ENCODE data around the gene NME5.

DNA sequence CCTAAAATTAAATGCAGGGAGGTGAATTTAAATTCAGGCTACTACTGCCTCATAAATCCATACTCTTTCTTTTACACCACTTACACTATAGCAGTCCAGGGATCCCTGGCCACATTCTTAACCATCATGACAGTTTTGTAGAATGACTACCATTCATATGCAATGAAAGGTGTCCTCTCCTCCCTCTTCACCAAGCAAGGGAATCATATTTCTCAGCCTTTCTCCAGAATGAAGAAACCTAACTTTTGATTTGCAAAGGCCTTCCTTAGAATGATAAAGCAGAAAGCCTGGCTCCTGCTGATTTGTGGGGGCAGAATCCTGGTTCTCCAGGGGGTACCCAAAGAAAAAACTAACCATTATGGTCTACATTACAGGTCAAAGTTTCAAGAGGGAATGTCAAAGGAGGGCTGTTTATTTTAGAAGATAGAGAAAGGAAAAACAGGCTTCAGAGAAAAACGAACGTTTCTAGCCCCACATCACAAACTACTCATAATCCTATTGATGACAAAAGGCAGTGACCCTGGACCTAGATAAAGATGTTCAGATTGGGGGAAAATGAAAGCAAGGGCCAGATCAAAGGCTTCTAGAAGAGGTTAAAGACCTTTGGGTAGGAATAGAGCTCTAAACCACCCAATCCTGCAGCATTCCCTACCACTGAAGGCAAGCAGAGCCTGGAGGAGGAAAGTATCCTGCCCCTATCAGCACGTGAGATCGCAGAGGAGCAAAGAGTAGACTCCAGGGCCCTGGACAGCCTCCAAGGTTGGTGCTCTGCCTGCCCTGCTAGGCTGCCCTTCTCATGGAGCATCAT is 43.9 kb downstream of the NME5 start:
- TF ChIP-seq, protein P1, sequence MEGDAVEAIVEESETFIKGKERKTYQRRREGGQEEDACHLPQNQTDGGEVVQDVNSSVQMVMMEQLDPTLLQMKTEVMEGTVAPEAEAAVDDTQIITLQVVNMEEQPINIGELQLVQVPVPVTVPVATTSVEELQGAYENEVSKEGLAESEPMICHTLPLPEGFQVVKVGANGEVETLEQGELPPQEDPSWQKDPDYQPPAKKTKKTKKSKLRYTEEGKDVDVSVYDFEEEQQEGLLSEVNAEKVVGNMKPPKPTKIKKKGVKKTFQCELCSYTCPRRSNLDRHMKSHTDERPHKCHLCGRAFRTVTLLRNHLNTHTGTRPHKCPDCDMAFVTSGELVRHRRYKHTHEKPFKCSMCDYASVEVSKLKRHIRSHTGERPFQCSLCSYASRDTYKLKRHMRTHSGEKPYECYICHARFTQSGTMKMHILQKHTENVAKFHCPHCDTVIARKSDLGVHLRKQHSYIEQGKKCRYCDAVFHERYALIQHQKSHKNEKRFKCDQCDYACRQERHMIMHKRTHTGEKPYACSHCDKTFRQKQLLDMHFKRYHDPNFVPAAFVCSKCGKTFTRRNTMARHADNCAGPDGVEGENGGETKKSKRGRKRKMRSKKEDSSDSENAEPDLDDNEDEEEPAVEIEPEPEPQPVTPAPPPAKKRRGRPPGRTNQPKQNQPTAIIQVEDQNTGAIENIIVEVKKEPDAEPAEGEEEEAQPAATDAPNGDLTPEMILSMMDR (IDR thresholded peaks at IDR 0.05): no peak
- TF ChIP-seq POLR2A (IDR thresholded peaks at IDR 0.05): no peak

Measured in testis (tissue), 2 donors.